ENCODE results near the gene CAB39.
A peak's percentile ranks its signal among the peaks of the same experiment; 100 is the strongest.
"Not testable (repeated sequence)": the region's sequence is repeated elsewhere in the genome, so short reads cannot be mapped to it uniquely, and the experiment has no call there.

Gene CAB39

GRCh38 chr2:230716588-230716987 lies 3.9 kb downstream of the CAB39 start:
- no peak for DNase-seq

DNA sequence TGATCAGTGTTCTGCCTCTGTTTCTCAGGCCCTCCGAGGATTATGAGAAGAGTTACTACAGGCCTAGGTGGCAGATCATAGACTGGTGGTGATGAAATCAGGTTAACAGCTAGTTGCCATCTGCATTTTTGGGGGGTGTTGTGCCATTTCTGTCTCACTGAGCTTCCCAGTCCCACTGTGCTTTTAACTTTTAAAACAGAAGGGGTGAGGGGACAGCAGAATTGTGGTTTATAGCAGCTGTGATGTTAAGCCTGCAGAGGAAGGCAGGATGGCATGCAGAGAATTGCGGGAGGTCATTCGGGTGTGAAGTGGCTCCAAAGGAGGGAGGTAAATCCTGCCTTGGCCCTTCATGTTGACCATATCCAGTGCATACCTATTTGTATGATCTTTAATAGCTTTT lies 5.0 kb downstream of the CAB39 start:
- DNase-seq = no peak

GRCh38 chr2:230719340-230719739 lies 6.7 kb downstream of the CAB39 start:
- no peak for DNase-seq

DNA sequence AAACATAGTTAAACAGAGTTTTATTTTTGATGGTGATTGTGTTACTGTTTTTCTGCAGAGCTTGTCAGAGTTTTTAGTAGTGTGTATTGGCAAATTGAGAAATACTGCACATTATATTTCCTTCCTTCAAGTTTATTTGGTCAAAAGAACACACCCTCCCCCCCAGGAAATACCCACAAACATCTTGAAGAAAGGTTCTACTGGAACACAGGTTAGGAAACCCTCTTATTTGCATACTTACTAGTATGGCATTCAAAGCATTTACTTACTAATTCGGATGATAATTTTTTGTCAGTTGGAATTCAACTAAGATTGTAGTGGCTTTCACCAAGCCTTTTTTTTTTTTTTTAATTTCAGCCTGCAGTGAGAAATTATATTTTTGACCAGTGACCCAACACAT lies 9.1 kb downstream of the CAB39 start:
- peak; percentile 42 for DNase-seq

DNA sequence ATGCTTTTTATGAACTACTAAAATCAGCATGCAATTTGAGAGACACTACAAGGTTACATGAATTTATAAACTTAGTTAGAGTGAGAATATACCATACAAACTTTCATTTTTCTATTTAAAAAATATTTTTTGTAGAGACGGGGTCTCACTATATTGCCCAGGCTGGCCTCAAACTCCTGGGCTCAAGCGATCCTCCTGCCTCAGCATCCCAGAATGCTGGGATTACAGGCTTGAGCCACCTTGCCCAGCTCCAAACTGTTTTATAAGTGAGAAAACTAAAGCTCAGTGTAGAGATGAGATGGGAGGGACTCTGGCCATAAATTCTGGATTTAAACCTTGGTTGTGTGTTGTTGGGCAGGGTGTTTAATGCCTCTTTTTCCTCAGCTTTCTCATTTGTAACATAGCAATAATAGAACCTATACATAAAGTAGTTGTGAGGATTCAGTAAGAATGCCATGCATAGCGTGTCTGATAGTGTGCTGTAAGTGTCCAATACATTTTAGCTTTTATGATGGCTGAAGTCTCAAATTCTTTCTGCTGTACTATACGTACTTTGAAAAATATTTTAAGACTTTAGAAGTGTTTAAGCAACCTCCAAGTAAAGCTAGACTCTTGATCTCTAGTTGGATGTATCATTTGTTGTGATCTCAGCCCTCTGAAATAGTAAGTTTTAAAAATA lies 9.7 kb downstream of the CAB39 start:
- DNase-seq = no peak

DNA sequence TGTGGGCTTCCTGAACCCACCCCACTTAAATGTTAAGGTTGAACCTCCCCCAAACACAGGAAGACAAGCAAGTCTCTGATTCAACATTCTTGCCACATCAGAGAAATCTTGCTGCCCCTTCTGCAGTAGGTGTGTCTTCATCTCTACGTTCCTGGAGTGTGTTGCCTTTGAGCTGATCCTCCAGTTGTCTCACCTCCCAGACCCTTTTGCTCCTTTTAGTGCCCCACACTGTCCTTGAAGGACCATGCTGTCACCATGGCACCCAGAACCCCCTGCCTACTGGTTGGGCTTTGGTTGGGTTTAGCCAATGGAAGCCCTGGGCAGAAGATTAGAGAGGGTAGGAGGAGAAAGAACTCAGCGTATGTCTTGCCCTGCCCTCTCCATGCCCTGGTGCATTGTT lies 10.7 kb downstream of the CAB39 start:
- peak; percentile 53 for DNase-seq

DNA sequence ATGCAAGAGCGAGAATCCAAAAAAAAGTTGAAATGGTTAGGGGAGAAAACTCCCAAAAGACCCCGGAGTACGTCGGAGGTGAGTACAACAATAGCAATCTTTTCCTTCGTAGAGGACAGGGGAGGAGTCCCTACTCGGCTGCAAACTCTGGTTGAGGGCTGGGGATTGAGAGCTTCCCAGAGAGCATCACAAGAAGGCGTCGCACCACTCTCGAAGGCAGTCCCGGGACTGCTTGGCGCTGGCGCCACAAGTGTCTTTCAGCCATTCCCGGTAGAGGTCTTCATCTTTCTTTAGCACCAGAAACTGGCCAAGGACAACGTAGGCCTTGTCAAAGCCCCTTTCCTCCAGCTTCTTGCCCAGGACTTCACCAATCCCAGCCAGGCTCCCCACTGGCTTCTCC lies 12.3 kb downstream of the CAB39 start:
- not testable (repeated sequence) for DNase-seq

GRCh38 chr2:230731512-230731911 lies 18.9 kb downstream of the CAB39 start:
- no peak for DNase-seq

- DNase-seq = no peak
Measured at GRCh38 chr2:230732914-230733401, 20.3 kb downstream of the CAB39 start.

- no peak for DNase-seq
Measured at GRCh38 chr2:230734247-230735175, 21.9 kb downstream of the CAB39 start.

DNA sequence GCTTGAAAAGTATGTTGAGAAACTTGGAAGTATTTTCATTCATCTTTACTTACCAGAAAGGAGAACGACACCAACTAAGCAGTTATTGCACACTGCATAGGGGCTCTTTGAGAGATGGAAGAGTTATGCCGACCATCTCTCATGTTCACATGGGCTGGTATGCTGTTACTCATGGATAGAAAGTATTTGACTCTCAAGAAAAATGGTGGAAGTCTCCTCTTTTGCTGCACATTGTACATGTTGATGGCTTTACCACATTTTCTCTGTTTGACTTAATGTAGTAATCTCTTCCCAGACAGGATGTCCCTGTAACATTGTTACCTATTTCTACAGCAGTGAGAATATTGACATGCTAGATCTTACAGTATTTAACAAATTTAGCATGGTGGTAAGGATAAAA lies 23.2 kb downstream of the CAB39 start:
- DNase-seq = peak; percentile 72

DNA sequence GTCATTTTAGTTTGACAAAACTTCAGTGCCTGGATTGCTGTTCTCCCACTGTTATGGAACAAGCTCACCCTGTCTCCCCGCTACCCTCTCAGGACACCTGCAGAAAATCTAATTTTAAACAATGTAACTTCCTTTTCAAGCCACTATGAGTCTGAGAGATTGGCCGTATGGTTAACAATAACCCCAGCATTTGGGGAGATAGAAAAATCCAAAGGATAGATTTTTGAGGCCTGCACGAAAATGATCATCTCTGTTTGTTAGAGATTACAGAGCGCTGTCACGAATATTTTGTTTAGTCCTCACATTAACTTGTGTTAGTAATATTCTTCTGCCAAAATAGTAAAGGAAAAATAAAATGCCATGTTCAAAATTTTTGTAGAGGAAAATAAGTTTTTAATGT lies 24.7 kb downstream of the CAB39 start:
- DNase-seq = no peak

GRCh38 chr2:230737791-230738226 lies 25.2 kb downstream of the CAB39 start:
- no peak for DNase-seq

DNA sequence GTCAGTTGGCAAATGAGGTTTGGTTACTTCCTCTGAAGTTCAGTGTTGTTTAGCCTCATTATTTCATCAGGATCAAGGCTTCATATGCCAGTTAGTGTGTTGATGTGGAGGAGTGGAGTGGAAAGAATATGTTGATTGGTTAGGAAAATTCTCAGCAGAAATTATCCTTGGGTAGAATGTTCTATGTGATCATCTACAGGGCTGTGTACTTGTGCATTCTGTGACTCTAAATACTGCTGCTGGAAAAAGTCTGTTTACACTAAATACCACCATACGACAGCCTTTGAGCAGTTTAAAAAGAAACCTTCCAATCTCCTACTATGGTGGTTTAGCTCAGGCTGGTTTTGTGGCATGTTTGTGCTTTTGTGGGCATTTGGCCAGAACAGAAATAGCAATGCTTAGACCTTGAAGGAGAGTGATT lies 25.8 kb downstream of the CAB39 start:
- no peak for DNase-seq

DNA sequence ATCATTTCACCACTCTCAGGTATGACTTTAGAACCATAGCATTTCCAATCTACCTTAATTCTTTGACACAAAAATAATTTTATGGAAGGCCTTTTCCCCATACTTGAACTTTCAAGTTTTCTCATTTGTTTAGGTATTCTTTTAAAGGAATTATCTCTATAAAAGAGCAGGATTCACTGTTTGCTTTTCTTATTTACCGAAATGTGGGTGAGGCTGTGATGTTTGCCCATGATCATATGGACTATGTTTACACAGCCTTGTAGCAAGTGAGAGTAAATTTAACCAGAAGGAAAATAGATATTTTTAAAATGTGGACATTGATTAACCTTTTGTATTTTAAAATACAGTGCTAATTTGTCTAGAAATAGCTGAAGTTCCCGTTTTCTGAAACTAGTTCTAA lies 26.3 kb downstream of the CAB39 start:
- no peak for DNase-seq

DNA sequence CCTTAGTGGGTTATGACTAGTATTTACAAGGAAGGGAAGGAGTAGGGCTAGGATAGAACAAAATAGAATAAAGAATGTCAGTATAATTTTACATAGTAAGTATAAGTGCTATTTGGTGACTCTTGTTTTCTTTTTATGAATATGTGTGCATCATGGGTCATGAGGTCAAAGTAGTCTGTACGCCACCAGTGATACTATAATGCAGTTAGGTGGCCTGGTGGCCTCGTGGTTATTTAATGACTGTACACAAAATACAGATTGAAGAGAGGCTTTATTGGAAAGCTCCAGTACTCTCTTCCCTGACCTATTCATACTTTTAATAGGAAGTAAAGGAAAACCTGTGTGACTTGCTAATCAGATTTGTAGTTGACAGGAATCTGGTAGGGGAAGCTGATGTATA lies 27.3 kb downstream of the CAB39 start:
- no peak for DNase-seq

DNA sequence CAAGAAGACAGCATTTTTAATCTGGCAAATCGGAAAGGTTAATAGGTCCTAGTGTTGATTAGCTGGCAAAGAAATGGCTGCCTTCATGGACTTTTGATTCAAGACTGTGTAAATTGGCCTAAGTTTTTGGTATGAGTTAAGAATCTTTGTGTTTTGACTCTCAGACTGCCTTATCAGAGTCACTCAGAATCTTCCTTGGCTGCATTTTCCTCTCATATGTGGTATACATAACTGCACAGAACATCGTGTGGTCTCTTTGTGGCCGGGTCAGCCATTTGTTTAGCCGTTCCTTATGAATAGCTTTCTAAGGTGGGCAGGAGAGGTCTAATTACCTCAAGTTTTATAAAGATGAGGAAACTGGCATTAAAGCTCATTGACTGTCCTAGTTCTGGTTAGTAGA lies 30.1 kb downstream of the CAB39 start:
- no peak for DNase-seq

DNA sequence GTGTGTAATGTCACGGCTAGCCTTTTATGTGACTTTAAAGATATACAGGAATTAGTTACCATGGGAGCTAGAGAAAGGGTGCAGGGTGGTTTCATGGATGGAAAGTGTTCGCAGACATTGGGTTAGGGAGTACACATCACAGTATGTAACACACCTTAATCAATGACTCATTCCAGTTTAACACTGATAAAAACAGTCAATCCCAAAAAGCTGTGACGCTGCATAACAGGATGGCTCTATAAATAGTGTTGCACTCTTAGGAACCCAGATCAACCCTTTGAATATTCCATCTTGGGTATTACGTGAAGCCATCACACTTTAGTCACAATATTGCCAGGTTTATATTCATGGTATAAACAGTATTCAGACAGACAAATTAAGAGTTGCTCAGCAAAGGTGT lies 33.6 kb downstream of the CAB39 start:
- DNase-seq = no peak

- DNase-seq = peak; percentile 61
Measured at GRCh38 chr2:230748087-230748486, 35.4 kb downstream of the CAB39 start.

DNA sequence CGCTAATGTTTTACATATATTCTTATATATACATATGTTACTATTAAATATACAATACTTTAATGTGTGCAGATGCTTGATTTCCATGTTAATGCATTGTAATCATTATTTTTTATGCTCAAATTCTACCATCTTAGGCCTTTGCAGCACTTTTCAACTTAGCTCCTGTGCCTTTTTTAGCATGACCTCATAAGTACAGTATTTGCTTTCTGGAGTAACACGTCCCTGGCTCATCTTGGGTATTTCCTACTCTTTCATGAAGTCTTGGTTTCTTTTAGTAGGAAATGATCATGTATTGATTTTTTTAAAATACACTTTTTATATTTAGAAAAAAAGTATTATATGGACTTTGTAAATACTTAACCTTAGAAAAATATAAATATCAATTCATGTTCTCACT lies 36.5 kb downstream of the CAB39 start:
- no peak for DNase-seq

DNA sequence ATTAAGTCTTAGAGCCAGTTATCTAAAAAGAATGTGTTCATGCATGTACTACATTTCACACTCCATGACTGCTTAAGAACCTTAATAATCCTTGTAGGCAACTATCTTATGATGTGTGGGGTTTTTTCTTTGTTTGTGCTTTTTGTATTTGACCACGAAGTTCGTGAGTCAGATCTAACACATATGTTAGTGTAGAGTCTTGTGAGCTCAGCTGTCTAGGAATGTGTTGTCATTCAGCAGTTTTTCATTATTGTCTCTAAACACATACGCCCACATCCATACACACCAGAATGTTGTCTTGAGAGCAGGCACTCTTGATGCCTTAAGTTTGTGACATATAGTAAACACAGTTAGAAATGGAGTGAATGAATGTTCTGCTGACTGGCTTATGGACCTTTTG lies 38.4 kb downstream of the CAB39 start:
- DNase-seq = peak; percentile 72

GRCh38 chr2:230754200-230754599 lies 41.6 kb downstream of the CAB39 start:
- no peak for DNase-seq

DNA sequence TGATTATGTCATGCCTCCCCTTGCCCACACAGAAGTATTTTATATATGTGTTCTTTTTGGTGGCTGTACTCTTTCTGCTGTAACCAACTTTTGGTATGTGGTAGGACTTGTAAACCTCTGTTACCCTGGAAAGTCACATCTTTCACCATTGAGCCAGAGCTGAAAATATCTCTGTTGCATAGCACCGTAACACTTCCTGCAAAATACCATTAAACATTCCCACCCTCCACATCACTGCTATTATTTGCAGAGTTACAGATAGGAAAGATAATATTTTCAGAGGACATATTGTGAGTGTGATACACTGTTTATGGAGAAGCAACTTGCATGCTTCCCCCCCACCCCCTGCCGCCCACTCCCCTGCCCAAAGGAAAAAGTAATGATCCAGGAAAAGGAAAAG lies 44.8 kb downstream of the CAB39 start:
- DNase-seq = no peak

Data from activated CD4-positive, alpha-beta T cell treated with anti-CD3 and anti-CD28 coated beads, Interleukin-10, Interleukin-2, amounts not matched to agents 100 ng/mL and 50 ng/mL, durations not matched to agents 16 hours and 8 hours (primary cell).